Measurements from ENCODE around the gene RPL5. TPM values are rescaled to one million over a fixed set of nuclear protein-coding genes. Genes with fewer than 3 reads are reported as not detected.

RPL5 gene
- total and polyA plus RNA-seq, 2 experiments from 2014 or later, result 918 to 1,643 TPM

DNA sequence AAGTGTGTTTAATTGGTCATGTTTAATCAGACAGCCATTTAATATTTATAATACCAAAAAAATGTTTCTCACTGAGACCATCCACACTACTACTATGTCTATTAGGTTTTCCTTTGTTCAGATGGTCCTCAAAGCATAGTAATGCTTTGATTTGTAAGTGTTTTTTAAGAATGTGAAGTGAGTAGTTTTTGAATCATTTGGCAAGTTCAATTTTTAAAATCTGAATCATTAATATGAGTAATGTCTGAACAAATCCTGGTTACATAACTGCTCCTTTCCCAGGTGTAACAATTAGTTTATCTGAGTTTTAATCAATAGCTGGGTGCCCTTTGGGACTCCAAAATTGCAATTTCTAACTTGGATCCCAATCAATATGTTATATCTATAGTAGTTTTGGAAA is 23.5 kb upstream of the RPL5 start:
- Histone ChIP-seq H3K9me3 (ENCODE audit: low read depth) (no peaks in the 10 kb centered on the region), H3K36me3 (no peaks in the 10 kb centered on the region), H3K4me3 (no peak overlapping the region), H3K4me1 (ENCODE audit: low read depth) (no peaks in the 10 kb centered on the region), H3K27me3 (no peaks in the 10 kb centered on the region), H3K27ac (no peak overlapping the region)
- DNase-seq (ENCODE audit: low read depth in 1 of 2, low spot score in 1 of 2), result no peak
- TF ChIP-seq, protein P1, sequence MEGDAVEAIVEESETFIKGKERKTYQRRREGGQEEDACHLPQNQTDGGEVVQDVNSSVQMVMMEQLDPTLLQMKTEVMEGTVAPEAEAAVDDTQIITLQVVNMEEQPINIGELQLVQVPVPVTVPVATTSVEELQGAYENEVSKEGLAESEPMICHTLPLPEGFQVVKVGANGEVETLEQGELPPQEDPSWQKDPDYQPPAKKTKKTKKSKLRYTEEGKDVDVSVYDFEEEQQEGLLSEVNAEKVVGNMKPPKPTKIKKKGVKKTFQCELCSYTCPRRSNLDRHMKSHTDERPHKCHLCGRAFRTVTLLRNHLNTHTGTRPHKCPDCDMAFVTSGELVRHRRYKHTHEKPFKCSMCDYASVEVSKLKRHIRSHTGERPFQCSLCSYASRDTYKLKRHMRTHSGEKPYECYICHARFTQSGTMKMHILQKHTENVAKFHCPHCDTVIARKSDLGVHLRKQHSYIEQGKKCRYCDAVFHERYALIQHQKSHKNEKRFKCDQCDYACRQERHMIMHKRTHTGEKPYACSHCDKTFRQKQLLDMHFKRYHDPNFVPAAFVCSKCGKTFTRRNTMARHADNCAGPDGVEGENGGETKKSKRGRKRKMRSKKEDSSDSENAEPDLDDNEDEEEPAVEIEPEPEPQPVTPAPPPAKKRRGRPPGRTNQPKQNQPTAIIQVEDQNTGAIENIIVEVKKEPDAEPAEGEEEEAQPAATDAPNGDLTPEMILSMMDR (IDR thresholded peaks at IDR 0.05; ENCODE audit: low read depth, low read length), result no peak

DNA sequence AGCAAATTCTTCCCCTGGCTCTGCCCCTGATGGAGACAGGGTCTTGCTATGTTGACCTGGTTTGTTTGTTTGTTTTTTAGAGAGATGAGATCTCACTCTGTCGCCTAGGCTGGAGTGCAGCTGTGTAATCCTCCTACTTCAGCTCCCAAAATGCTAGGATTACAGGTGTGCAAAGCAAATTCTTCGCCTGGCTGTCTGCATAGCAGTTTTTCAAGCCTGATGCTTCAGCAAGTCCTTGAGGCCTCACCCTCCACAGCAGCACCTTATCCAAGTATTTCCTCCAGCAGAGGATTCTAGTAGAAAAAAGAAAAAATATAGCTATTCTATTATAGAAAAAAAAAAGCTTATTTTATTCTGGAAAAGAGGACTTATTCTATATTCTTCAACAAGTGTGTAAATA is 15.1 kb upstream of the RPL5 start:
- Histone ChIP-seq H3K9me3 (ENCODE audit: low read depth) (no peaks in the 10 kb centered on the region), H3K27me3 (no peaks in the 10 kb centered on the region), H3K36me3 (no peaks in the 10 kb centered on the region), H3K27ac (no peak overlapping the region), H3K4me3 (no peak overlapping the region), H3K4me1 (ENCODE audit: low read depth) (no peaks in the 10 kb centered on the region)
- TF ChIP-seq, protein P1 (IDR thresholded peaks at IDR 0.05; ENCODE audit: low read depth, low read length), result no peak
- DNase-seq (ENCODE audit: low read depth in 1 of 2, low spot score in 1 of 2), result no peak

DNA sequence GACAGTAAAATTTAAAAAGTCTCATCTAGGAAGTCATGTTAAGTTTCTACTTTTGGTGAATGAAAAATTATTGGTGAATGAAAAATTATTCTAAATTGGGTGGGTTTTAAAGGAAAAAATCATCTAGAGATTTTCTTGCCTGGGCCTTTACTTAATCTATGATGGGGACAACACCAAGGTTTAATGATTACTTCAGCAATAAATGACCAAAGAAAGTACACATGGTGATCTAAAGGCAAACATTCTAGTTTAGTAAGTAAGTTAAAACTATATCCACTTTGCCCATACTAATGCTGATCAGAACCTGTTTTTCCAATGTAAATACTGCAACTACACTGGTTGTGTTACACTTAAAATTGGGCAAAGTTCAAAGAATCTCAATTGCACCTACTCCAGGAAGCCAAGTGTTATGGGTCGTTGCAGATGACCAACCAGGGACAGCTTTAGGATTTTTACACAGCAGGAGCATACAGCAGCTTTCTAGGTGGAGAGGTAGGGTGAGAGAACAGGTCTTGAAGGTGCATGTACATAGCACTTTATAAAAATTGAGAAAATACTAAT is 14.6 kb upstream of the RPL5 start:
- DNase-seq (ENCODE audit: low read depth in 1 of 2, low spot score in 1 of 2), result no peak
- TF ChIP-seq, protein P1 (IDR thresholded peaks at IDR 0.05; ENCODE audit: low read depth, low read length), result no peak
- H3K36me3 ChIP-seq, result no peaks in the 10 kb centered on the region

DNA sequence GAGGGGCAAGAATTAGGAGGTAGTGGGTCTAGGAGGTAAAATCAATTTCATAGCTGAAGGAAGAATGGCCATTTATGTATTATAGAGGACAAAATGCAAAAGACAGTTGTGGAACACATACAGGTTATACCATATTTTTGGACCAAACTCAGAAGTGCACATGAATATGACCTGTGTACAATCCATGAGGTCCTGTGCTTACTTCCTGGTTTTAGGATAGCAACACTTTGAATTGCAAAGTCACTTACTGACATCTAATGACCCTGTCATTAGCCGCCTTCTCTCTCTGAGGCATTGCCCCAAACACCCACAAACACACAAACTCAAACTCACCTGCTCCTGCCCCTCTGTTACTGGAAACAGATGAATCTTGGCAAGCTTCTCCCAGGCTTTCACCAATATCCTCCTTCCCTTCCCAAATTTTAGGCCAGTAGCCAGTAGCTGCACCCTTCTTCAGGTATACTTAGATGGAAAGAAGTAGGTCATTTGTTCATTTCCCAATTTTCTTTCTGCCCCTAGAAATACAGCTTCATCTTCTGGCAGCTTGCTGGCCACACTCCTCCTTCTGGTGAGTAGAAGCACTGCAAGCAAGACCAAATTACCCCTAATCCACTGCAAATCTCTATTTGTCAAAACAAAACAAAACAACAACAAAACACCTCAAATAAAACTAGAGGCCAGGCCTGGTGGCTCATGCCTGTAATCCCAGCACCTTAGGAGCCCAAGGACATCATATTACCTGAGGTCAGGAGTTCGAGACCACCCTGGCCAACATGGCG is 13.7 kb upstream of the RPL5 start:
- no peaks in the 10 kb centered on the region for H3K36me3 ChIP-seq
- TF ChIP-seq, protein P1 (IDR thresholded peaks at IDR 0.05; ENCODE audit: low read depth, low read length), result peak; percentile 75
- H3K4me3 ChIP-seq, result no peak overlapping the region
- H3K27ac ChIP-seq, result no peak overlapping the region
- no peaks in the 10 kb centered on the region for H3K27me3 ChIP-seq
- no peaks in the 10 kb centered on the region for H3K4me1 ChIP-seq (ENCODE audit: low read depth)
- no peaks in the 10 kb centered on the region for H3K9me3 ChIP-seq (ENCODE audit: low read depth)
- peak; percentile 15 to 60 for DNase-seq (ENCODE audit: low read depth in 1 of 2, low spot score in 1 of 2)

More for the DNA sequence above, 14.6 kb upstream of the RPL5 start:
- no peak overlapping the region for H3K27ac ChIP-seq
- no peaks in the 10 kb centered on the region for H3K27me3 ChIP-seq
- H3K4me3 ChIP-seq, result no peak overlapping the region
- no peaks in the 10 kb centered on the region for H3K9me3 ChIP-seq (ENCODE audit: low read depth)
- no peaks in the 10 kb centered on the region for H3K4me1 ChIP-seq (ENCODE audit: low read depth)

DNA sequence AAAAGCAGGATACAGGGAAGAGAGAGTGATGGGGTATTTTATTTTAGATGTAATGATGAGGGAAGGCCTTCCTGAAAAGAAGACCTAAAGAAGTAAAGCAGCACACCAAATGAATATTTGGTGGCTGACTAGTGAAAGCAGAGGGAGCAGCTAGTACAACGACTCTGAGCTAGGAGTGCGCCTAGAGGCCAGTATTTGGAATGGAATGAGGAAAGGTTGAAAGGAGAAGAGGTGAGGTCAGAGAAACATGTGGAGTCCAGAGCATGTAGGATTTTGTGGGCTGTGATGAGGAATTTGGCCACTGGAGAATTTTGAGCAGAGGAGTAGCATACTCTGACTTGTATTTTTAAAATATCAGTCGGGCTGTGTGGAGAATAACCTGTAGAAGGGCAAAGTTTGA is 11.8 kb upstream of the RPL5 start:
- Histone ChIP-seq H3K4me1 (ENCODE audit: low read depth) (no peaks in the 10 kb centered on the region), H3K4me3 (no peak overlapping the region), H3K36me3 (no peaks in the 10 kb centered on the region), H3K27me3 (no peaks in the 10 kb centered on the region), H3K27ac (no peak overlapping the region), H3K9me3 (ENCODE audit: low read depth) (no peaks in the 10 kb centered on the region)
- no peak for DNase-seq (ENCODE audit: low read depth in 1 of 2, low spot score in 1 of 2)
- TF ChIP-seq, protein P1 (IDR thresholded peaks at IDR 0.05; ENCODE audit: low read depth, low read length), result no peak
